K562 (cell line): ENCODE measurements around the gene CCDC158. TPM values are rescaled to one million over a fixed set of nuclear protein-coding genes. Genes with fewer than 3 reads are reported as not detected.

Experiments used
- ATAC-seq: fragments of 200-7000 bp; cut with Tn5 transposase; 3 replicates; pipeline ENCODE4 v1.9.1; 2020; ENCODE audit warnings: moderate library complexity
- BruUV-seq: library from RNA; stranded (reverse); fragments of 400-500 nt; replicated peaks from 2 replicates; lab custom pipeline; 2021; lab: Mats Ljungman, UMichigan
- CTCF ChIA-PET: fragments of 300-600 bp; formaldehyde crosslinking; extraction: SDS; loops from one replicate; lab custom pipeline; 2021; ENCODE audit warnings: low intra/inter-chr PET ratio; lab: Yijun Ruan, JAX
- POLR2A ChIA-PET: fragments of 300-600, 350-650 bp; sonication (Branson Sonifier 250); formaldehyde crosslinking; extraction: SDS; loops from one replicate; lab custom pipeline; 2021; ENCODE audit warnings: antibody characterized with exemption, inconsistent platforms; lab: Yijun Ruan, JAX
- DNase-seq, 4 experiments: peaks; one replicate each; pipeline versions ENCODE4 v3.0.0 to v3.0.0-alpha.2; 2011 to 2018; ENCODE audit warnings: low spot score in 3 of 4, mixed read lengths in 3 of 4; ENCODE audit errors: extremely low read depth in 1 of 4
- FAIRE-seq: peaks from 2 replicates; lab custom pipeline; 2011; peaks lifted over from hg19 to GRCh38; lab: Jason Lieb, UNC
- H2AFZ ChIP-seq: 2 replicates; pipeline ENCODE4 v1.6.0; 2011; ENCODE audit warnings: low read depth, low read length, control low read depth, inconsistent platforms
- H3K27ac ChIP-seq: fragments of 200-600 bp; 3 replicates; pipeline ENCODE4 v1.8.0; 2011; ENCODE audit warnings: low read depth, mild to moderate bottlenecking, control low read depth, inconsistent platforms, low read length, moderate library complexity, mixed read lengths; ENCODE audit errors: extremely low read depth
- H3K27me3 ChIP-seq, 2 experiments: fragments of 300-600 bp in 1 of 2; 2 replicates in 1 of 2; 3 replicates in 1 of 2; pipeline versions ENCODE4 v1.6.0 to v1.8.0; 2011; ENCODE audit warnings: inconsistent platforms in 2 of 2, low read length in 2 of 2, mild to moderate bottlenecking in 1 of 2, mixed read lengths in 1 of 2, moderate library complexity in 1 of 2; ENCODE audit not compliant: control insufficient read depth in 2 of 2, insufficient read depth in 2 of 2
- H3K36me3 ChIP-seq: fragments of 300-600 bp; 3 replicates; pipeline ENCODE4 v1.8.0; 2011; ENCODE audit warnings: mild to moderate bottlenecking, low read length, inconsistent platforms; ENCODE audit not compliant: control insufficient read depth, insufficient read depth
- H3K4me1 ChIP-seq, 2 experiments: fragments of 200-600 bp in 1 of 2; replicated peaks in 1 of 2; 2 replicates in 1 of 2; 3 replicates in 1 of 2; pipeline versions ENCODE4 v1.5.1 to v1.8.0; 2011; ENCODE audit warnings: inconsistent platforms in 2 of 2, low read length in 2 of 2, mild to moderate bottlenecking in 1 of 2, mixed read lengths in 1 of 2, moderate library complexity in 1 of 2; ENCODE audit not compliant: control insufficient read depth in 2 of 2, insufficient read depth in 2 of 2
- H3K4me2 ChIP-seq: 2 replicates; pipeline ENCODE4 v1.6.1; 2011; ENCODE audit warnings: low read length, control low read depth, inconsistent platforms, mixed read lengths; ENCODE audit not compliant: insufficient read depth
- H3K4me3 ChIP-seq: fragments of 200-600 bp; sonication (generic), shearing (Covaris generic); 2 replicates; pipeline ENCODE4 v1.5.1; 2016; ENCODE audit warnings: control low read depth, inconsistent platforms
- H3K79me2 ChIP-seq: fragments of 200-600 bp; 3 replicates; pipeline ENCODE4 v1.8.0; 2011; ENCODE audit warnings: low read length, inconsistent platforms; ENCODE audit not compliant: control insufficient read depth, insufficient read depth
- H3K9ac ChIP-seq, 2 experiments: 2 replicates each; pipeline versions ENCODE4 v1.6.0 to v1.6.1; 2011; ENCODE audit warnings: low read depth in 2 of 2, low read length in 2 of 2, control low read depth in 1 of 2, inconsistent platforms in 1 of 2, mild to moderate bottlenecking in 1 of 2, mixed read lengths in 1 of 2; ENCODE audit not compliant: insufficient read depth in 1 of 2
- H3K9me1 ChIP-seq: one replicate; pipeline ENCODE4 v1.6.0; 2011; ENCODE audit warnings: inconsistent platforms, mild to moderate bottlenecking, low read length, moderate library complexity; ENCODE audit not compliant: control insufficient read depth, insufficient read depth
- H3K9me3 ChIP-seq: replicated peaks from 2 replicates; pipeline ENCODE4 v1.5.1; 2011; ENCODE audit warnings: low read depth, low read length, inconsistent platforms; ENCODE audit not compliant: control insufficient read depth, insufficient read depth
- H4K20me1 ChIP-seq: replicated peaks from 2 replicates; pipeline ENCODE4 v1.6.1; 2011; ENCODE audit warnings: low read length, inconsistent platforms, mixed read lengths; ENCODE audit not compliant: control insufficient read depth, insufficient read depth
- POLR3G ChIP-seq: IDR thresholded peaks from 2 replicates; pipeline ENCODE4 v1.6.1; 2011; ENCODE audit not compliant: insufficient read length, insufficient replicate concordance; ENCODE audit errors: extremely low read depth
- RBM25 ChIP-seq: fragments of 200-400 bp; formaldehyde crosslinking; IDR thresholded peaks from 2 replicates; pipeline ENCODE4 v1.6.1; 2018; ENCODE audit warnings: low read length, low read depth, moderate library complexity; ENCODE audit not compliant: severe bottlenecking
- SMARCB1 ChIP-seq: IDR thresholded peaks from 2 replicates; pipeline ENCODE4 v1.6.1; 2011; ENCODE audit warnings: improper control_type of control experiment, low read depth; ENCODE audit not compliant: insufficient read length
- TAF9B ChIP-seq: fragments of 450-650 bp; IDR thresholded peaks from 2 replicates; pipeline ENCODE4 v1.6.1; 2018; ENCODE audit warnings: mild to moderate bottlenecking; ENCODE audit not compliant: partially characterized antibody
- ZNF140 ChIP-seq: fragments of 250-450 bp; sonication (Bioruptor Pico); IDR thresholded peaks from 2 replicates; pipeline ENCODE4 v1.8.0; 2021; ENCODE audit warnings: moderate library complexity, mild to moderate bottlenecking, inconsistent platforms
- ZNF507 ChIP-seq: conservative IDR thresholded peaks from 2 replicates; pipeline ENCODE4 v1.6.1; 2017; ENCODE audit warnings: missing genetic modification characterization, missing compliant biosample characterization
- WGBS: fragments of 100-300 bp; shearing (Covaris generic); methylation state at CpG from one replicate; pipeline ENCODE4 v1.1.6; 2016; ENCODE audit warnings: low coverage, mixed read lengths; ENCODE audit not compliant: insufficient coverage; ENCODE audit errors: missing lambda C conversion rate; 5-methylcytosine and 5-hydroxymethylcytosine counted together
- in situ Hi-C: fragments of 300-500 bp; cut with MboI; formaldehyde crosslinking; loops from 4 replicates; pipeline ENCODE4 v1.15.0; 2018; ENCODE audit warnings: inconsistent platforms, mixed read lengths
- intact Hi-C: fragments of 100-400 bp; cut with micrococcal nuclease; formaldehyde crosslinking; loops from 2 replicates; pipeline ENCODE4 v1.14.2; 2022
- polyA plus RNA-seq, 8 experiments: library from polyadenylated mRNA; depleted of rRNA in 4 of 8; stranded (reverse) in 5 of 8; unstranded in 3 of 8; fragments of >200 nt; fragmentation: Nextera tagmentation in 2 of 8; fragmentation: Illumina TruSeq in 1 of 8; extraction: Ambion mirVana in 2 of 8; extraction: Trizol in 1 of 8; gene quantifications; 2 replicates each; pipeline versions ENCODE4 v1.2.1 to v1.2.3, GENCODE V29; 2011 to 2014; ENCODE audit warnings: inconsistent platforms in 1 of 8, missing spikeins in 1 of 8
- total RNA-seq, 7 experiments: library from RNA; depleted of rRNA in 6 of 7; stranded (reverse); fragments of >200 nt in 6 of 7; fragmentation: Illumina TruSeq in 2 of 7; extraction: Trizol in 2 of 7; gene quantifications; 2 replicates each; pipeline versions ENCODE4 v1.2.1 to v1.2.3, GENCODE V29; 2011 to 2021; ENCODE audit warnings: low replicate concordance in 1 of 7
- TF ChIP-seq, protein P1 (sequence below): fragments of 450-650 bp; IDR thresholded peaks from 2 replicates; pipeline ENCODE4 v1.6.1; 2016

Gene CCDC158
- total and polyA plus RNA-seq, 9 of the 15 experiments (the other 6 are each of a cell fraction or from before 2014, with no cell fraction given) = not detected

DNA sequence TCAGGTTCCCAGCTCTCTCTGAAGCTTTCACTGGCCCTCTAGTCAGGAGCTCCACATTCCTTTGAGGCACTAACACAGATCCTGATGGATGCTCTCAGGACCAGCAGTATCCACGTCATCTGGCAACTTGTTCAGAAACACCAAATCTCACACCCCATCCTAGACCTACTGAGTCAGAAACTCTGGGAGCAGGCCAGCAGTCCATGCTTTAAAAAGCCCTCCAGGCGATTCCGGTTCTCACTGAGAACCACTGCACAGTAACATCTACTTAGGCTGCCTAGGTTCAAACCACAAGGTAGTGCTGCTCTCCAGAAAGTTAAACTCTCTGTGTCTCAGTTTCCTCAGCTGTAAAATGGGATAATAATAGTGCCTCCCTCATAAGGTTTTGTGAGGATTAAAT is 55.3 kb downstream of the CCDC158 start:
- no TSS peak for BruUV-seq
- no peaks in the 10 kb centered on the region for H3K27me3 ChIP-seq
- in situ Hi-C loops = no loop called here
- TF ChIP-seq RBM25 = peak; percentile 42
- no peak for TF ChIP-seq ZNF507 (tag)
- TF ChIP-seq ZNF140 (CRISPR knock-in tag) = no peak
- TF ChIP-seq POLR3G = no peak
- no peak for TF ChIP-seq SMARCB1
- no peak overlapping the region for H3K4me2 ChIP-seq
- no peak overlapping the region for H3K9ac ChIP-seq
- no peak for DNase-seq
- no peak overlapping the region for H3K4me3 ChIP-seq
- H3K79me2 ChIP-seq = no peaks in the 10 kb centered on the region
- no peak overlapping the region for H3K27ac ChIP-seq
- H2AFZ ChIP-seq = no peak overlapping the region
- H3K4me1 ChIP-seq = no peaks in the 10 kb centered on the region; a peak in 1 of 5 replicates
- H4K20me1 ChIP-seq = no peaks in the 10 kb centered on the region
- CTCF ChIA-PET = no interaction called here
- no peaks in the 10 kb centered on the region; the same call in 1 of the 2 replicates for H3K9me3 ChIP-seq
- intact Hi-C loops = no loop called here
- 48% methylated on average over 3 of the region's 3 CpGs for WGBS
- H3K36me3 ChIP-seq = no peaks in the 10 kb centered on the region
- no peak for ATAC-seq
- no peak for FAIRE-seq
- H3K9me1 ChIP-seq = no peaks in the 10 kb centered on the region
- POLR2A ChIA-PET = interaction anchor here (0.5 to 1.1 kb wide), 2 partner anchors 11 to 265 kb away, joined by 3 to 4 read pairs; no protein-coding TSS in a partner anchor

GRCh38 chr4:76364763-76365162 is 56.2 kb downstream of the CCDC158 start:
- Histone ChIP-seq H3K79me2 (no peaks in the 10 kb centered on the region), H2AFZ (no peak overlapping the region; the same call in 1 of the 2 replicates), H3K27ac (no peak overlapping the region), H3K4me1 (no peaks in the 10 kb centered on the region; a peak in 1 of 5 replicates), H3K4me2 (no peak overlapping the region), H3K4me3 (no peak overlapping the region), H3K36me3 (no peaks in the 10 kb centered on the region), H3K9ac (no peak overlapping the region), H3K9me1 (no peaks in the 10 kb centered on the region), H3K27me3 (no peaks in the 10 kb centered on the region), H3K9me3 (no peaks in the 10 kb centered on the region; the same call in 1 of the 2 replicates), H4K20me1 (no peaks in the 10 kb centered on the region)
- FAIRE-seq = no peak
- ChIA-PET POLR2A (interaction anchor here (1.1 kb wide), 1 partner anchor 12 kb away, joined by 4 read pairs; no protein-coding TSS in a partner anchor), CTCF (no interaction called here)
- intact Hi-C loops (no loop called here), in situ Hi-C loops (no loop called here)
- no TSS peak for BruUV-seq
- peak; percentile 64 for ATAC-seq
- no peak for TF ChIP-seq TAF9B
- TF ChIP-seq, protein P1, sequence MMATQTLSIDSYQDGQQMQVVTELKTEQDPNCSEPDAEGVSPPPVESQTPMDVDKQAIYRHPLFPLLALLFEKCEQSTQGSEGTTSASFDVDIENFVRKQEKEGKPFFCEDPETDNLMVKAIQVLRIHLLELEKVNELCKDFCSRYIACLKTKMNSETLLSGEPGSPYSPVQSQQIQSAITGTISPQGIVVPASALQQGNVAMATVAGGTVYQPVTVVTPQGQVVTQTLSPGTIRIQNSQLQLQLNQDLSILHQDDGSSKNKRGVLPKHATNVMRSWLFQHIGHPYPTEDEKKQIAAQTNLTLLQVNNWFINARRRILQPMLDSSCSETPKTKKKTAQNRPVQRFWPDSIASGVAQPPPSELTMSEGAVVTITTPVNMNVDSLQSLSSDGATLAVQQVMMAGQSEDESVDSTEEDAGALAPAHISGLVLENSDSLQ = 0 out of 2 replicates have a peak, but pooled peaks have one; percentile 33
- 29% methylated on average over 3 of the region's 3 CpGs for WGBS
- peak in 1 of 4 experiments; percentile 14 for DNase-seq
